ENCODE measurements around the gene EDEM1. TPM values are rescaled to one million over a fixed set of nuclear protein-coding genes. Genes with fewer than 3 reads are reported as not detected.

Gene EDEM1
- total and polyA plus RNA-seq, 10 of the 15 experiments (the other 5 are each of a cell fraction or from before 2014, with no cell fraction given) = 18.9 to 138 (median 57.5) TPM

- H3K4me3 ChIP-seq = no peak overlapping the region
- no peaks in the 10 kb centered on the region for H3K79me2 ChIP-seq (ENCODE audit: control insufficient read depth, insufficient read depth, low read length)
- intact Hi-C loops (cut with micrococcal nuclease; ENCODE audit: unreplicated experiment) (no loop called here), in situ Hi-C loops (cut with MboI) (no loop called here)
- H2AFZ ChIP-seq (ENCODE audit: control insufficient read depth, low read depth, low read length) = no peak overlapping the region
- H3K27me3 ChIP-seq (replicated peaks in 1 of 2; ENCODE audit: control insufficient read depth in 2 of 2, insufficient read depth in 2 of 2, low read length in 1 of 2) = no peaks in the 10 kb centered on the region
- 3% methylated on average over 2 of the region's 2 CpGs for WGBS (ENCODE audit: insufficient coverage, insufficient replicate concordance, low lambda C conversion rate, missing lambda C conversion rate)
- H3K4me1 ChIP-seq (ENCODE audit: control insufficient read depth, insufficient read depth, low read length) = no peaks in the 10 kb centered on the region
- TF ChIP-seq ZNF687 (IDR thresholded peaks at IDR 0.05) (no peak), ZNF622 (IDR thresholded peaks at IDR 0.05) (no peak), JUNB (IDR thresholded peaks at IDR 0.05) (no peak), E4F1 (IDR thresholded peaks at IDR 0.05; ENCODE audit: borderline replicate concordance, partially characterized antibody) (no peak), TCF7 (IDR thresholded peaks at IDR 0.05; ENCODE audit: borderline replicate concordance) (no peak)
- BruUV-seq (replicated peaks) = no TSS peak
- RAD21 ChIA-PET (ENCODE audit: unreplicated experiment) = no interaction called here
- POLR2A ChIA-PET = no interaction called here
- SMC1A ChIA-PET (ENCODE audit: uncharacterized antibody, unreplicated experiment) = interaction anchor here (0.9 to 1.4 kb wide), 2 partner anchors 34 to 37 kb away, joined by 3 to 4 read pairs; no protein-coding TSS in a partner anchor
- H3K9me3 ChIP-seq (replicated peaks; ENCODE audit: control insufficient read depth, insufficient read depth, low read length) = no peaks in the 10 kb centered on the region
- FAIRE-seq (no peak), DNase-seq (ENCODE audit: low read depth, low spot score) (no peak), ATAC-seq (no peak)
- CTCF ChIA-PET = interaction anchor here (1.2 to 1.5 kb wide), 2 partner anchors 15 to 17 kb away, joined by 3 to 4 read pairs; no protein-coding TSS in a partner anchor
- H3K27ac ChIP-seq (ENCODE audit: control insufficient read depth, insufficient read depth) = no peak overlapping the region
- H3K36me3 ChIP-seq (ENCODE audit: control insufficient read depth in 2 of 2, insufficient read depth in 2 of 2, low read length in 1 of 2) = no peaks in the 10 kb centered on the region
- H3K4me2 ChIP-seq (ENCODE audit: control insufficient read depth, insufficient read depth) = no peak overlapping the region
- H4K20me1 ChIP-seq (ENCODE audit: control insufficient read depth, insufficient read depth) = no peaks in the 10 kb centered on the region
- H3K9ac ChIP-seq (ENCODE audit: control insufficient read depth, insufficient read depth, low read length) = no peak overlapping the region
These were observed 73.5 kb downstream of the EDEM1 start for GRCh38 chr3:5260992-5261501.

Data from GM12878 (cell line).